GM19328 (cell line): ENCODE data around the gene SFRP2.

Experiments used
- ATAC-seq: cut with Tn5 transposase; IDR thresholded peaks from one replicate; pipeline ENCODE4 v1.9.1; 2021; ENCODE audit warnings: mild to moderate bottlenecking, moderate library complexity; ENCODE audit not compliant: unreplicated experiment

SFRP2 gene, protein sequence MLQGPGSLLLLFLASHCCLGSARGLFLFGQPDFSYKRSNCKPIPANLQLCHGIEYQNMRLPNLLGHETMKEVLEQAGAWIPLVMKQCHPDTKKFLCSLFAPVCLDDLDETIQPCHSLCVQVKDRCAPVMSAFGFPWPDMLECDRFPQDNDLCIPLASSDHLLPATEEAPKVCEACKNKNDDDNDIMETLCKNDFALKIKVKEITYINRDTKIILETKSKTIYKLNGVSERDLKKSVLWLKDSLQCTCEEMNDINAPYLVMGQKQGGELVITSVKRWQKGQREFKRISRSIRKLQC

DNA sequence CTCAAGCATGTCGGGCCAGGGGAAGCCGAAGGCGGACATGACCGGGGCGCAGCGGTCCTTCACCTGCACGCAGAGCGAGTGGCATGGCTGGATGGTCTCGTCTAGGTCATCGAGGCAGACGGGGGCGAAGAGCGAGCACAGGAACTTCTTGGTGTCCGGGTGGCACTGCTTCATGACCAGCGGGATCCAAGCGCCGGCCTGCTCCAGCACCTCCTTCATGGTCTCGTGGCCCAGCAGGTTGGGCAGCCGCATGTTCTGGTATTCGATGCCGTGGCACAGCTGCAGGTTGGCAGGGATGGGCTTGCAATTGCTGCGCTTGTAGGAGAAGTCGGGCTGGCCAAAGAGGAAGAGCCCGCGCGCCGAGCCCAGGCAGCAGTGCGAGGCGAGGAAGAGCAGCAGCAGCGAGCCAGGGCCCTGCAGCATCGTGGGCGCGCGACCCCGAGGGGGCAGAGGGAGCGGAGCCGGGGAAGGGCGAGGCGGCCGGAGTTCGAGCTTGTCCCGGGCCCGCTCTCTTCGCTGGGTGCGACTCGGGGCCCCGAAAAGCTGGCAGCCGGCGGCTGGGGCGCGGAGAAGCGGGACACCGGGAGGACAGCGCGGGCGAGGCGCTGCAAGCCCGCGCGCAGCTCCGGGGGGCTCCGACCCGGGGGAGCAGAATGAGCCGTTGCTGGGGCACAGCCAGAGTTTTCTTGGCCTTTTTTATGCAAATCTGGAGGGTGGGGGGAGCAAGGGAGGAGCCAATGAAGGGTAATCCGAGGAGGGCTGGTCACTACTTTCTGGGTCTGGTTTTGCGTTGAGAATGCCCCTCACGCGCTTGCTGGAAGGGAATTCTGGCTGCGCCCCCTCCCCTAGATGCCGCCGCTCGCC is at the start of gene SFRP2:
TSS of gene SFRP2 (minus strand) at position 671 of the 864 bp plus-strand sequence. CDS start at position 423, 248 bp downstream.
- ATAC-seq: no peak

DNA sequence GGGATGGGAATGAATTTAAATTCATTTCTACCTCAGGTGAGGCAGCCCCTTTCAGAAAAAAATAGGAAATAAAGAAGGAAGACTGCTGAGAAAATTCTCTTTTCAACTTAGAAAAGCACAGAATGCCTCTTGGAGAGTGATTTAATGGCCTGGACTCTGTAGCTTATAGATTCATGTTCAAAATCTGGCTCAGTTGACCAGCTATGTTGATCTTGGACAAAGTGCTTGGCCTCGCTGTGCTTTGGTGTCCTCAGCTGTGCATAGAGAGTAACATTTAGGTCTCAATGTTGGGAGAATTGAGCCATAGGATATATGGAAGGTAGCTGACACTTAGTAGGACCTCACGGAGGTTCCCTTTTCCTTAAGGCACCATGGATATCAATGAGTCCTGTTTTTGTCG is 49.7 kb upstream of the SFRP2 start:
- no peak for ATAC-seq

DNA sequence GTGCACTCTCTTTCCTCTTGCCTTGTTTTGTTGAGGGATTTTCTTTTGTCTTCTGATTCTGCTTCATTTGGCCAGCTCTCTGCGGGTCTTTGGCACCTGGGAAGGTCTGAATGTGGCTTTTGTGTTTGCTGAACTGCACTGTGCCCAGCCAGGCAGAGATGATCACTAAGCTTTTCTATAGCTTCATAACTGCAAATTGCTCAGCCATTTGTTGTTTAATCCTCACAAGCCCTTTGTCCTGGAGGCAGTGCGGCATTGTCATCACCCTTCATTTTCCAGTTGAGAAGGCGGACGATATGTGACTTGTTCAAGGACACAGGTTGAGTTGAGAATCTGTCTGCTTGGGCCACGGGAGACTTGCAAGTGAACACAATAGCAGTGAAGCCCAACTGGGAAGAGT is 46.0 kb upstream of the SFRP2 start:
- ATAC-seq: no peak

DNA sequence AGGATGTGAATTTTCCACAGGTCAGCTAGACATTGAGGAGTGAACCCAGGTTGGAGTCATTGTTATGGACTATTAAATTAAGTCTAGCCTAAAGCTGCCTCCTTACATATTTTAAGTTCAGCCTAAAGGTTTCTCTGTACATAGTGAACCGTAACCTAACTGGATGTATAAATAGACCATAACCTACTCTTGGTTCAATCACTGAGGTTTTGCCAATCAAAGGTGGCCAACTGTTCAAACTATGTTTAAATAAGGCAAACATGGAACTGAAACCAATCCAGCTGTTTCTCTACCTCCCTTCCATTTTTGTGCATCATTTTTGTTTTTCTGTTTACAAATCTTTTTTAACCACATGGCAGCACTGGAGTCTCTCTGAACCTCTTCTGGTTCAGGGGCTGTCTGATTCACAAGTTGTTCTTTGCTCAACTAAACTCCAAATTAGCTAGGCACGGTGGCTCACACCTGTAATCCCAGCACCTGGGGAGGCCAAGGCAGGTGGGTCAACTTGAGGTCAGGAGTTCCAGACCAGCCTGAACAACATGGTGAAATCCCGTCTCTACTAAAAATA is 43.9 kb upstream of the SFRP2 start:
- no peak for ATAC-seq

DNA sequence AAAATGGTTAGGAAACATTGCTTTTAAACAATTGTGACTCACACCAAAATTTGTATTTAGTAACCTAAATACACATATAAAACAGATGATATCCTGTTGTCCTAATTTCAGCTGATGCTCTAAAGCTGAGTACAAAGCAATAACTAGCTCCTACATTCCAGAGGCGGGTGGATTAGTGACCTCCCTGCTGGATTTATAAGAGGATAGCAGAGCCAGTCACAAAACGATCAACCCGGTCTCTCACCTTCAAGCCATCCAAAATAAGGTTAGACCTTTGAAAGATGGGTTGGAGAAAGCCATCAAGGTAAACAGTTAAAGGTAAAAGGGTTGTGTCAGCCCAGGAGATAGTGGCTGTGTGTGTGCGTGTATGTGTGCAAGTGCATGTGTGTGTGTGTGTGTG is 43.2 kb upstream of the SFRP2 start:
- ATAC-seq: no peak

DNA sequence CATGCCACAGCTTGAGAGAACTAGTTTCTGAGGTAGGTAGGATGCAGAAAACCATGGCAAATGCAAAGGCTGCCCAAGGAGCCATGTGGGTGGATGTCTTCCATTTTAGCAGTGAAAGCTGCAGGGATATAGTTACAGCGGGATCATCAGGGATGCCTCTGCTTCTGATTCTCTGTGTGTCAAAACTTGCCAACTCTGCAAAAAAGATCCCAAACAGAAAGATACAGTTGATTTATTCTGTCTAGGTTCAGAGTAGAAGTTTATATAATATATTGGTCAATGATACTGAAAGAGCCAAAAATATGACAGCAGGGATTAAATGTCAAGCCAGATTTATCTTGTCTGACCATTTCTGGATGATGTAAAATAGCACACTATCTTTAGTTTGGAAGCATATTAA is 42.4 kb upstream of the SFRP2 start:
- ATAC-seq: no peak

GRCh38 chr4:153825691-153826090 is 36.8 kb upstream of the SFRP2 start:
- no peak for ATAC-seq

DNA sequence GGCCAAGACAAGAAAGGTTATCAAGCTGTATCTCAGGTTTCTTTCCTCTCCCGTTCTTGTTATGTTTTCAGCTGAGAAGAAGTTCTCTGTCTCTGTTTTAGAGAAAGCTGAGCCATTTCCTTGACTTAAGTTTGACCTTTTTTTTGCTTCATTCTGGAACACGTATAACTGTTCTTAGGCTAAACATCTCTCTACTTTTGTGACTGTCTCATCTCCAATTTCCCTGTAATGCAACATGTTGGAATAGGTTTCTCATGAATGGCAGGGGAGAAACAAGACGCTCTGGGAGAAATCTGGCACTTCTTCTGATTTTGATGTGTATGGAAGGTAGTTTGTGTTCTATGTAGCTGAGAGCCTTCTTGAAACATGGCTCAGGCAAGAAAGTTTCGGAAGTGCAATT is 36.2 kb upstream of the SFRP2 start:
- ATAC-seq: no peak

DNA sequence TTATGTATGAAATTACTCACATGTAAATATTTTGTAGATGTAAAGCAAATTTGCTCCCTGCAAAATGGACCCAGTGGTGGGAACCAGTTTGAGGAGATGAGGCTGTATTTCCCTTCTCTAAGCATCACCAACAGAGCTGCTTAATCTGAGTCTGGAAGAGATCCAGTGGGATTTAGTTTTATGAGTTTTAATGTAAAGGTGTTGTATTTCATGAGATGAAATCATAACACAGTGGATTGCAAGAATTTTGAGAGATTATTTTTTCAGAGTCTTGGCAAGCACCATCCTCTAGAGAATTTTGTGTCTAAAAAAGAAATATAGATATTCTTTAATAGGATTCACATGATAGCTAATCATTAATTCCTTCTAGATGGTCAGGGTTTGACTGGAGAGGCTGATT is 35.6 kb upstream of the SFRP2 start:
- no peak for ATAC-seq

DNA sequence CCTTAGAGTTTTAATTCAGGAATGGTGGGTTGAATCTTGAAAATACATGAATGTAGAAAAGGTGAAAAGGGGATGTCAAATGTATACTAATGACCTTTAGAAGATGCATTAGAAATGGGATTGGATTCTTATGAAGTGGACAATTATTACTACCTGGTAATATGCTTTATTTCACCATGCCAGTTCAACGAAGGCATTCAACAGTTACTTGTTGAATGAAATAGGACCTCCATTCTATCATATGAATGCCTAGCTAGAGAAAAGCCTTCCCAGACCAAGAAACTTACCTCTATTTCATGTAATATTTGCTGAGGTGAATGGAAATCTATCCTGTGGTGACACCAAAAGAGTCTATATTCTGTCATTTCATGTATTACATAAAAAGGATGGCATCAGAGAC is 34.6 kb upstream of the SFRP2 start:
- ATAC-seq: no peak

DNA sequence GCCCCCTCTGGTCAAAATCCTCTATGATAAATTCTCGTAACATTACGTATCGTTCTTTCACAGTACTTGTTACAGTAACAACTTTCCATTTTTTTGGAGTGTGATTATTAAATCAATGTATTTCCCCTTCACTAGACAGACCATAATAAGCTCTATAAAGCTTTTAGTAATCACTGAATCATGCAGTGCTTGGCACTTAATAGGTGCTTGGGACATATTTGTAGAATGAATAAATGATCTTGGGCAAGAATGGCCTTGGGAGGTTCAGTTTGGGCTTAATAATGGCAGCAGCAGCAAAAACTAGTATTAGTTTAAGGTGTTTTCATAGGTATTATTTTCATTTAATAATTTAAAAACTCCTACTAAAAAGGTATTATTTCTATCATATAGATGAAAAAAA is 33.4 kb upstream of the SFRP2 start:
- ATAC-seq: no peak

DNA sequence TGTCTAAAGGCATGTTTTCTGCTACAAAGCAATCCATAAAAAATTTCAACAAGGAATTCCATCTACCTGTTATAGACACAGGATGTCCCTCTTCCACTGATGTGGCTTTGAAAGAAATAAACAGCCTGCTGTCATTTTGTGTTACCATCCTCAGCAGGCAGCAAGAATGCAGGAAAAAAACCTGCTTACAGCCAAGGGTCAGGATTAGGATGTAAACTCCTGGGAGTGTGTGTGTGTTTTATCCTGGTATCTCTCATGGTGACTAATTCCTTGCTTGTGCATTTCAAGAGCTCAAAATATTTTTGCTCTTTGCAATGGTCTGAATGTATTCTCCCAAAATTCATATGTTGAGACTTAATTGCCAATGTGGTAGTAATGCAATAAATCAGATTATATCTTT is 28.6 kb upstream of the SFRP2 start:
- no peak for ATAC-seq

DNA sequence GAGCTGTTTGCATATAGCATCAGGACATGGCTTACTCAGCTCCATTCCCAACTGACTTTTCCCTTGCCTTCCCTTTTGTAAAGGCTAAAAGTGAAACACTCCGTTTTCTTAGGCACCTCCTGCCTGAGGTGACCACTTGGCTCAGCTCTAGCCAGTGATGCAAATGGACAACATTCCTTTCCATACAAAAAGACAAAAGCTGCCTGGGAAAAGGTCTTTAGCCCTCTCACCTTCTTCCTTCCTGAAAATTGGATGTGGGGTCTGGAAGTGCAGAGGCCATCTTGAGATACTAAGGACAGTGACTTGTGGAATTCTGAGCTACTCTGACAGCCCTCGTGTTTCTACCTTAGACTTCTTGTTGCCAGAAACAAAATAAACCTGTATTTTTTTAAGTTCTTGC is 27.7 kb upstream of the SFRP2 start:
- no peak for ATAC-seq

DNA sequence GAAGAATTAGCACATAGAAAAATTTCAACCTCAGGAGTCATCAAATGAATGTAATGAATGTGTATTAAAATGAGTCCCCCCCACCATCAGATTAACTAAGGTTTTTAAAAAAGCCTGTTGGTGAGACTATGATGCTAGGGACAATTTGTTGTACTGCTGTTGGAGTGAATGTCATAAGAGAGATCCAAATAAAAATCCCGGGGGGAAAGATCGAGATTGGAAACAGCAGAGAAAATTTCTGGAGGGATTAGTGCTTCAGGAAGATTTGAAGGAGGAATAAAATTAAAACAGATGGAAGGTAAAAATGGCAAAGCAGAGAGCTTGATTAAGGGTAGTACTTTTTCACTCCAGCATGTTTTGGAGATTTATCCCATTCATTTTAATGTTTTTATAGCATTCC is 25.9 kb upstream of the SFRP2 start:
- ATAC-seq: no peak

DNA sequence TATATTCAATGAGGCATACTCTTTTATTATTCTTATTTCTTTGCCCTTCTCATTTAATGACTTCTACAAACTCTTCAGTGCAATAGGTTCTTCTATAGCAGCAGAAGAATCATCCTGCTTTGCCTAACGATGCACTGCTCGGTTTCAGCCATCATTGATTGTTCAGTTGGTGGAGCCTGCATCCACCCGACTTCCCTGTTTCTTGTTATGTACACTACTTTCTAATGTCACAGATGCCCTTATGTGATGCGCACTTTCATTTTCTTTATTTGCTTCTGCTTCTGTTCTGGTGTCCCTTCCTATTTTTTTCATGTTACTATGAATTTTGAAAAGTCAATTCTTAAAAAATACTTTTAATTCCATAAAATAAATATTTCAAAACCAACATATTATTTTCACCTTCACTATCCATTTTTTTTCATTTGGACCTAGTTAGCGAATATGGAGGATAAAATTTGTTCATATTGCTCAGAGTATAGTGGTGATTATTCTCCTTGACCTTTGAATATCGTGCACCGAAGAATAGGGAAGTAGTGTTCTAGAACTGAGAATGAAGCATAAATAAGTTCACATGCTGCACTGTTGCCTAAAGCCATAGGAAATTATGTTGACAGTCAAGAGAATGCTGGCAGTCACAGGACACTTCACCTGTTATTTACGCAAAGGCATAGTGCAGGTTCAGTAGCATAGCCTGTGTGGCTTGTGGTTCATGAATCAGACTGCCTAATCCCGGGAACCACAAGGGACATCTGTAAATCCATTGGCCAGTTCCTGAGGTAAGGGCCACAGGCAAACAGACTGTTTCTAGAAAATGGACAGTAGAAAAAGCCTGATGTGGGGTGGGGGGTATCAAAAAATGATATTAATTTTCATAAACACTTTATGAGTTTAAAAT is 21.3 kb upstream of the SFRP2 start:
- no peak for ATAC-seq

GRCh38 chr4:153809307-153809706 is 20.4 kb upstream of the SFRP2 start:
- ATAC-seq: no peak

DNA sequence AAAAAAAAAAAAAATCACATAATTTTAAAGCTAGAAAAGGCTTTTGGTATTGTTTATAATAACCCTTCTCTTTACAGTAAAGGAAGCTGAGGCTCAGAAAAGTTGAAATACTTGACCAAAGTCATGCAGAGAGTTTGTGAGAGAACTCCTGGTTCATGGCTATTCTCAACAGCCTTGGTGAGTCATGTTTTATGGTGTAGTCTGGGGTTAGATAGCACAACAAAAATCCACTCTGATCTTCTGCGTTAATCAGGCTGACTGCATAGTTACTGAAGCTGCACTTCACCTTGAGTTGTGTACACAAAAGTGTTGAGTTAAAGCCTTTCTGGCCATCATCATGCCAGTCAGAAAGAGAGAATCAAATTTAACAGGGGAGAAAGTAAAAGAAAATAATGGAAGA is 19.3 kb upstream of the SFRP2 start:
- no peak for ATAC-seq

GRCh38 chr4:153806073-153806472 is 17.2 kb upstream of the SFRP2 start:
- ATAC-seq: no peak

- ATAC-seq: no peak
Measured at GRCh38 chr4:153804722-153805121, 15.8 kb upstream of the SFRP2 start.

GRCh38 chr4:153799694-153800074 is 10.8 kb upstream of the SFRP2 start:
- no peak for ATAC-seq
